ENCODE measurements around the gene OSBPL7.

DNA sequence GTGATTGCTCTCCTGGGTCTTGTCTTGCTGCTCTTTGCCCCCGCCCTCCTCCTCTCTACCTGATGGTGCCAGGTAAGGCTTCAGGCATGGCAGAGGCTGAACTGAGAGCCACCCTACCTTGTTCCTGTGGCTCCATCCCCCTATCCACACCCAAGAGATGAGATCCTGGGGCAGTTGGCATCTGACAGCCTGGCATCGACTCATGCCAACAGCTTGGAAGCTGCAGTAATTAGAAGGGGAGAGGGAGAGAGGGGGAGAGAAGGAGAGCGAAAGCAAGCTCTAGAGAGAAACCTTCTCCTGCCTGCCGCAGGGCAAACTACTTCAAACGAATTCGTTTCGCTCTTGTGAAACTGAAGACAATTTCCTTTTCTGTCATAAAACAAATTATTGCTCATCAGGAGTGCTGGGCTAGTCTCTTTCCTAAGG, 43.2 kb upstream of the OSBPL7 start:
- TF ChIP-seq, protein P1, sequence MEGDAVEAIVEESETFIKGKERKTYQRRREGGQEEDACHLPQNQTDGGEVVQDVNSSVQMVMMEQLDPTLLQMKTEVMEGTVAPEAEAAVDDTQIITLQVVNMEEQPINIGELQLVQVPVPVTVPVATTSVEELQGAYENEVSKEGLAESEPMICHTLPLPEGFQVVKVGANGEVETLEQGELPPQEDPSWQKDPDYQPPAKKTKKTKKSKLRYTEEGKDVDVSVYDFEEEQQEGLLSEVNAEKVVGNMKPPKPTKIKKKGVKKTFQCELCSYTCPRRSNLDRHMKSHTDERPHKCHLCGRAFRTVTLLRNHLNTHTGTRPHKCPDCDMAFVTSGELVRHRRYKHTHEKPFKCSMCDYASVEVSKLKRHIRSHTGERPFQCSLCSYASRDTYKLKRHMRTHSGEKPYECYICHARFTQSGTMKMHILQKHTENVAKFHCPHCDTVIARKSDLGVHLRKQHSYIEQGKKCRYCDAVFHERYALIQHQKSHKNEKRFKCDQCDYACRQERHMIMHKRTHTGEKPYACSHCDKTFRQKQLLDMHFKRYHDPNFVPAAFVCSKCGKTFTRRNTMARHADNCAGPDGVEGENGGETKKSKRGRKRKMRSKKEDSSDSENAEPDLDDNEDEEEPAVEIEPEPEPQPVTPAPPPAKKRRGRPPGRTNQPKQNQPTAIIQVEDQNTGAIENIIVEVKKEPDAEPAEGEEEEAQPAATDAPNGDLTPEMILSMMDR (conservative IDR thresholded peaks at IDR 0.05; ENCODE audit: low read depth, low read length) = no peak
- no peak for TF ChIP-seq EZH2 (IDR thresholded peaks at IDR 0.05; ENCODE audit: borderline replicate concordance, low read depth, low read length, poor library complexity, severe bottlenecking)

Data from A673 (cell line).